ENCODE data around the gene ASB13.
"Not testable (repeated sequence)": the region's sequence is repeated elsewhere in the genome, so short reads cannot be mapped to it uniquely, and the experiment has no call there.

ASB13 gene

DNA sequence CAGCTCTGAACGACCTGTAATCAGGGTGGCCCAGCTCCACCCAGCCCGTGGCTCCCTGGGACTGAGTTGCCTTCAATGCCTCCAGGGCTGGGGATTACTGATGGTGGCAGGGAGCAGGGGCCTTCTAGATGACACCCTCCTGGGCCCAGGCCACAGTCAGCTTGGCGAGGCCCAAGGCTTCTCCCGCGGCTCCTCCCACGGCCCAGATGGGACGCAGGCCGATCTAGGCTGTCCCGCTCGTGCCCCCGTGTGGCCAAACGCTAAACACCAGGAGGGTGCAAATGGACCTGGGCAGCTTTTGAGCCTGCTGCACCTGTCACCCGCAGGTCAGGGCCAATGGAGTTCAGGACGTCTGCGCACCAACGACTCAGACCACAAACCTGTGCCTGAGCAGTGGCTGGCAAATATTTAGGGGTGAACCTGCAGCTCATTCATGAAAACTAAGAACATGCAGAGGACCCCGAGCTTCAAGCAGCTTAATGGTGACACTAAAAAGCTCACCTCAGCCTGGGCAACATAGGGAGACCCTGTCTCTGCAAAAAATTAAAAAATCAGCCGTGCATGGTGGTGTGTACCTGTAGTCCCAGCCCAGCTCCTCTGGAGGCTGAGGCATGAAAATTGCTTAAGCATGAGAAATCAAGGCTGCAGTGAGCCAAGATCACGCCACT lies 43.2 kb downstream of the ASB13 start:
- peak; percentile 68 for DNase-seq (ENCODE audit: low spot score)

- no peak for DNase-seq (ENCODE audit: low spot score)
These were observed 44.0 kb downstream of the ASB13 start for GRCh38 chr10:5622186-5622960.

DNA sequence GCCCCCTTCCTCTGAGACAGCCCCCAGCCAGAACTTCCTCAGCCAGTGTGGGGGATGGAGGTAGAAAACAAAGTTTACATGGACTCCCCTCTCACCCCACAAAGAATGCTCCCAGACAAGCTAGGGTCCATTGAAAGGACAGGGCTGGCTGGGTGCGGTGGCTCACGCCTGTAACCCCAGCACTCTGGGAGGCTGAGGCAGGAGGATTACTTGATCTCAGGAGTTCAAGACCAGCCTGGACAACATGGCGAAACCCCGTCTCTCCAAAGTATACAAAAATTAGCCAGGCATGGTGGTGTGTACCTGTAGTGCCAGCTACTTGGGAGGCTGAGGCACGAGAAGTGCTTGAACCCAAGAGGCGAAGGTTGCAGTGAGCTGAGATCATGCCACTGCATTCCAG lies 45.0 kb downstream of the ASB13 start:
- DNase-seq (ENCODE audit: low spot score): not testable (repeated sequence)

- DNase-seq (ENCODE audit: low spot score): no peak
These were observed 45.4 kb downstream of the ASB13 start for GRCh38 chr10:5620966-5621365.

DNA sequence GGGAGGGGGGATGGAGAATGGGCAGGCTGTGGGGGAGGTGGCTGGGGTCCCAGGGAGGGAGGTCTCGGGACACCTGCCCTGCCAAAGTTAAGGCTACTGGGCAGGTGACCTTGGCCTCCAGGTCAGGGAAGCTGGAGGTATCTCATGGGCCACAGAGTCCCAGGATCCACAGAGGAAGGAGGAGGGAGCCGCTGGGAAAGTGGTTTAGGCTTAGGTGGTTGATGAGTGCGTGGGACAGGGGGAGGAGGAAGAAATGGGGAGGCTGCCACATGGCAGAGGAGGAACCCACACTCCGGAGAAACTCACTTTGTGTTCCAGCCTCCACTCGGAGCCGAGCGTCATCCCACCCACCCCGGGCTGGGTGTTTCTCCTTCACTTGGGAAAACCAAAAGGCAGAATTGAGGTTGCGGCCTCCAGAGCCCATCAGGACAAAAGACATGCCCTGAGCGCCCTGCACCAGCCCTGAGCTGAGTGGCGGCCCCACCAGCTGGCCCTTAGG lies 46.1 kb downstream of the ASB13 start:
- DNase-seq (ENCODE audit: low spot score): no peak

DNA sequence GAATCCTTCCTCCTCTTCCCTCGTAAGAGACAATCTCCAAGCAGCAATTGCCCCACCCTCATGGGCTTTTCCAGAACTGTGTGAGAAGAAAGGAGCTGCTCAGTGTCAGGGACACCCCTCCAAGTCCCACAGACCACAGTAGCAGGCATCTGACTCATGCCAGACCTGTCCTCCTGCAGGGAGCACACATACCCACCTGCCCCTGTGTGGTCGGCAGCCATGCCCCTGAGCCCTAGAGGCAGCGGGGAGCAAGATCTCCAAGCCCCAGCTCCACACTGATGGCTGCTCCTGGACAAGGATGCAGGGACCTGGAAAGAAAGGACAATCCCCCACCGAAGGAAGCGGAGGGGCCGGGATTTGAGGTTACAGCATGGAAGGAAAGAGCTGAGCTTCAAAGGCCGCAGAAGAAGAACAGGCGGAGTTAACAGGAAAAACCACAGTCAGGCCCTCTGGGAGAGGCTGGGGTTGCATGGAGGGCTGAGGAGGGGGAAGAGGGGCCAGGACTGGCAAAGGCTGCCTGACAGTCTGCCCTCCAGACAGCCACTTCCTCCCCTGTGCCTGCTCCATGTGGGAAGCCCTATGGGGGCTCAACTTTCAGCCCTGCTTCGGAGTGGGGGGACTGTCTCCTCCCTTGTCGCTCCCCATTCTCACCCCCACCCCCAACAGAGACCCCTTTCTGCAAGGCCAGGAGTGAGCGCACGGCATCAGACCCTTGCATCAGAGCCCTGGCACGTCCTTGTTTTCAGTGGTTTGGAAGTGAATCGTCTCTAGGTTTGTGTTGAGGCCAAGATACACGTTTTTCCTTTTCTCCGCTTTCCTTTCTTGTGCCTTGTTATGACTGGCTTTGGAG lies 46.8 kb downstream of the ASB13 start:
- no peak for DNase-seq (ENCODE audit: low spot score)

DNA sequence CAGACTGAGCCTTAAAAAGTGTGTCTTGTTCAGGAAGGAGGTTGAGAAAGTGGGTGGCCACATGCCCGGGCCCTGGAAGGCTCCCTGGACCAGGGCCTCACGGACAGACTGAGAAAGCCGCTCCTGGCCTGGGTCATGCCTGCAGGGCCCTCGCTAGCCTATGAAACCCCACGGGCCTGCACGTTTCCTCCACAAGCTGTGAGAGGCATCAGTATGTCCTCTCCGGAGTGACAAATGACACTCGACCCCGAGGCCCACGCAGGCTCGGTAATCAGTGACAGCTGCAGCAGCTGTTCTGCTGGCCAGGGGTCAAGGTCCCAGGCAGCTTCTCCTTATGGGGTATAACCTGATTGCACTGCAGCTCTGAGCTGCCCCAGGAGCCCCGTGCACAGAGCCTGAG lies 47.6 kb downstream of the ASB13 start:
- DNase-seq (ENCODE audit: low spot score): no peak

DNA sequence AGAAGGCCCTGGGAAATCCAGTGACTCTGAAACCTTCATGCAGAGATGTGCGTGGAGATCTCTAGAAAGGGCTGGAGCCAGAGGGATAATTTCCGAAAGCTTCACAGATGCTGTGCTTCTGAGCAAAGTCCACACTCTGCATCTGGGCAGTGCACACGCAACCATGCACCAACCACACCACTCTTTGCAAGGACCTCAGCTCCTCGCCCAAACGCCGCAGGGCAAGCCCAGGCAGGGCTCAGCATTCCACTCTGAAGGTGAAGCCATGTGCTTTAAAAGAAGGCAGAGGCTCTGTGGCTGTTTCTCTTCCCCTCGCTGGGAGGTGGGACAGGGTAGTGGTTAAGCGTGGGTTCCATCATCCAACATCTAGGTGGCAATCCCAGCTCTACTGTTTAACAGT lies 48.4 kb downstream of the ASB13 start:
- DNase-seq (ENCODE audit: low spot score): no peak

DNA sequence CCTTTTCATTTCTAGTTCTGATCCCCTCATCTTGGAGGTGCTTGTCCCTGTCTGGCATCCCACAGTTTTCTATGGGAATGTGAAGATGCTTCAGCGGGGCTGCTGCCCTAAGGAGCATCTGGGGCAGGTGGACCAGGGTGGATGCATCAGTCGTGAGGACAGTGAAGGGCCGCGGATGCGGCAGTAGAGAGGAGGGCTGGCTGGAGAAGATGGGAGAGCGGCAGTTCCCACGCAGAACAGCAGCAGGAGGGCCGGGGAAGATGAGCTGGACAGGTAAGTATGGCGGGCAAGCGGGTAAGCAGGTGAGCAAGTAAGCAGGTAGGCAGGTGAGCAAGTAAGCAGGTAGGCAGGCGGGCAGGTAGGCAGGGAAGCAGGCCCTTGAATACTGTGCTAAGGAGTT lies 48.9 kb downstream of the ASB13 start:
- no peak for DNase-seq (ENCODE audit: low spot score)

DNA sequence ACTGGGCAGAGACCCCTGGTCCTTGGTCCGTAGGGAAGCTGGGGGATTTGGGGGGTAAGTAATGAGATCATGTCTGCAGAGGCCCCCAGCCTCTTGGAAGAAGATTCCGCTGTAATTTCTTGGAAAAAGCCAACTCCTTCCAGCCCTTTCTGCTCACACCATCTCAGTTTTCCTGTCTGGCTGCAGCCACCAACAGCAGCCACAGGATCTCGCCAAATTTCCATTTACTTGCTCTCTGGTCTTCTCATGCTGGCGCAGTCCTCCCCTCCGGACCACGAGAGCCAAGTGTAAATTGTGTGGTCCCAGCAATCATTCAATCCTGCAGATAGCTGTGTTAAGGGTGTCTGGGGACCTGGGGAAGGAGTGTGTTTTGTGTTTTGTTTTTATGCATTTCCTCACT lies 49.6 kb downstream of the ASB13 start:
- DNase-seq (ENCODE audit: low spot score): no peak

- no peak for DNase-seq (ENCODE audit: low spot score)
These were observed 50.3 kb downstream of the ASB13 start for GRCh38 chr10:5616046-5616445.

DNA sequence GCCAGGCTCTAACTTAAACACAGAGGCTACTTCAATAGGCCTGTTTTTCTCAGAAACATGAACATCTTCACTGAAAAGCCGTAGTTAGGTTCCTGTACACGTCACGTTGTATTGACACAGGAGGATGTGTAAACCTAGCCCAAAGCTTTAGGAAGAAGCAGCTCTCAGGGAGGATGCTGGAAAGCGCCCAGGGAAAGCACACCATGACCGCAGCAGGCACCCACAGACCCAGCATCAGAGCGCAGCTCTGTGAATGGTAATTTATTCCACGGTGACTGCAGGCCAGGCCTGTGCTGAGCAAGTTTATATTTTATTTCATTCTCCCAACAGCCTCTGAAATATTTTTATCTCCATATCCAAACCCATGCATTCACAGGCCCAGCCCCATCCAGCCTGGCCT lies 51.1 kb downstream of the ASB13 start:
- DNase-seq (ENCODE audit: low spot score): no peak

DNA sequence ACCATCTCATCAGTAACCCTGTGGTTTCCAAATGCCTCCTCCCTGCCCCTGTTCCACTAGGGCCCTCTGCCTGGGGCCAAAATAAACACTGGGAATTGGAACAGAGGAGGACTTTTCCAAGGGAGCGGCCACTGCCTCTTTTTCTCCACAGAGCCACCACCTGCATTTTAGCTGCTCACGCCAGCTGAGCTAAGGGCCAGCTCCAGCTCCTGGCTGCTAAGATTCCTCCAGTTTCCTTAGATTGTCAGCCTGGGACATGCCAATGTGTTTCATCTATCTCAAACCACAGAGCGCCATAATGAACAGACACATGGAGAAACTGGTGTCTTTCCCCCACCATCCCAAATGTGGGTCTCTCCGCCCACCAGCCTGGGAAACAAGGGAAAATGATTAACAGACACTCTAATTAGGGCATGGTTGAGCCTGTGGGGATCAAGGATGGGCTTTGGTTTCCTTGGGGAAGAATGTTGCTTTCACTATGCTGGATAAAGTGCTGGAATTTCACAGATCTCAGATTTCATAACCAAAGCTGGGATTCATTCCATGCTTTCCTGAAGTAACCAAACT lies 52.2 kb downstream of the ASB13 start:
- no peak for DNase-seq (ENCODE audit: low spot score)

- DNase-seq (ENCODE audit: low spot score): no peak
These were observed 52.8 kb downstream of the ASB13 start for GRCh38 chr10:5613481-5614154.

- no peak for DNase-seq (ENCODE audit: low spot score)
These were observed 54.3 kb downstream of the ASB13 start for GRCh38 chr10:5611899-5612680.

- no peak for DNase-seq (ENCODE audit: low spot score)
These were observed 56.3 kb downstream of the ASB13 start for GRCh38 chr10:5609952-5610616.

- no peak for DNase-seq (ENCODE audit: low spot score)
These were observed 57.7 kb downstream of the ASB13 start for GRCh38 chr10:5608608-5609220.

DNA sequence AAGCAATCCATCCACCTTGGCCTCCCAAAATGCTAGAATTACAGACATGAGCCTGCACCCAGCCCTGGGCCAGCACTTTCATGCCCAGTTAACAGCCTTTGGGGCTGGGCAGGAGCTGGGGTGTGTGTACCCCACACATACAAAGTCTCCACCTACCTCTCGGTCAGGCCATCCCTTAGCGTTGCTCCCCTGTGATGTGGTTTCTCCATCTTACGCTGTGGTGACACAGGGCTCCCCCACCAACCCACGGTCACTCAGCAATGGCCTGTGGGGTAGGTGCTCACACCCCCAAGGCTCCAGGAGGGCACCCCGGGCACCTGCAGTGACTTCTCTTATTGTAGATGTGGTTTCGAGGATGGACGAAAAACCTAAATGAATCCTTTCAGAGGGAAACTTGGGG lies 58.8 kb downstream of the ASB13 start:
- no peak for DNase-seq (ENCODE audit: low spot score)

- no peak for DNase-seq (ENCODE audit: low spot score)
These were observed 59.5 kb downstream of the ASB13 start for GRCh38 chr10:5606864-5607263.

GRCh38 chr10:5606321-5606720 lies 60.1 kb downstream of the ASB13 start:
- no peak for DNase-seq (ENCODE audit: low spot score)

Data from globus pallidus (tissue), 1 donor.